Measurements from ENCODE around the gene PRSS50. TPM values are rescaled to one million over a fixed set of nuclear protein-coding genes. Genes with fewer than 3 reads are reported as not detected.

The PRSS50 gene
- total RNA-seq, 1 donor from 2014 or later = 1.6 TPM

- DNase-seq (ENCODE audit: low spot score) = no peak
Measured at GRCh38 chr3:46670000-46670890, 47.4 kb downstream of the PRSS50 start.

- peak; percentile 38 for DNase-seq (ENCODE audit: low spot score)
Measured at GRCh38 chr3:46669191-46669999, 48.3 kb downstream of the PRSS50 start.

DNA sequence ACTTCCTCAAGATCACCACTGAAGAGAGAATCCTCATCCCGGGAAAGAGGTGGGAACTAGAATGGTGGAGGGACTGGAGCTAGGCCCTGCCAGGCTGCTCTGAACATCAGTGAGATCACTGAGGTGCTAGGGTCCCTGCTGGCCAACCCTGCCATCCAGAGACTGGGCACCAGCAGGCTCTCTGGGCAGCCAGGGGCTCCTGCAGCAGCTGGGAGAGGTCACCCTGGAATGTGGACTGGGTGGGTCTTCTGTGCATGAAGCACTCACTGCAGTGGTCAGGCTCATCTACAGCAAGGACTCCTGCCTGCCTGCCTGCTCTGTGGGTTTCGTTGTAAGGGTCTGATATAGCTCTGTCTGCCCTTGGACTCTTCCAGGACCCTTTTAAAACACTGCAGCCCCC is 49.1 kb downstream of the PRSS50 start:
- no peak for DNase-seq (ENCODE audit: low spot score)

- no peak for DNase-seq (ENCODE audit: low spot score)
Measured at GRCh38 chr3:46668116-46668515, 49.6 kb downstream of the PRSS50 start.

- peak; percentile 36 for DNase-seq (ENCODE audit: low spot score)
Measured at GRCh38 chr3:46667657-46668056, 50.0 kb downstream of the PRSS50 start.

DNA sequence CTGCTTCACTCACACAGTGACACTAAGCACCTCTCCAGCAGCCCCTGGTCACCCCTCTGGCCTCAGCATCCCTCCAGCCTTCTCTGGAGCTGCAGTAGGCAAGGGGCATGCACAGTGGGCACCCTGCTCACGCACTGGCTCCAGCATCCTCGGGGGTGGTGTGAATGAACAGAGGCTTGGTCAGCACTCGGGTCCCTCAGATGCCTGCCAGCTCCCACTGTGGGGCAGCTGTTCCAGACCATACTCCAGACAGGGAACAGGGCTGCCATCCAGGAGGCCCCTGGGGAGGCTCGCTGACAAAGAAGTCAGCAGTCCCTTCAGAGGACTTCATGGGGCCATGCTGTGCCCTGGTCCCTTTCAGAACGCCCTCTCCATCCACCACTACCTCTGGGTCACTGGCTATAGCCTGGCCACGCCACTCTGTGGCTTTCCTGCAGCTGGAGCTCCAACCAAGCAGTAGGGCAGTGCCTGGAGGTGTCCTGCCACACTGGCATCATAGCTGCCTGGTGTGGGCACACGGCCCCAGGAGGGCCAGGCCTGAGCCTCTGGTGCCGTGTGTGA is 50.5 kb downstream of the PRSS50 start:
- DNase-seq (ENCODE audit: low spot score) = peak; percentile 38

GRCh38 chr3:46666453-46666845 is 51.2 kb downstream of the PRSS50 start:
- peak; percentile 34 for DNase-seq (ENCODE audit: low spot score)

DNA sequence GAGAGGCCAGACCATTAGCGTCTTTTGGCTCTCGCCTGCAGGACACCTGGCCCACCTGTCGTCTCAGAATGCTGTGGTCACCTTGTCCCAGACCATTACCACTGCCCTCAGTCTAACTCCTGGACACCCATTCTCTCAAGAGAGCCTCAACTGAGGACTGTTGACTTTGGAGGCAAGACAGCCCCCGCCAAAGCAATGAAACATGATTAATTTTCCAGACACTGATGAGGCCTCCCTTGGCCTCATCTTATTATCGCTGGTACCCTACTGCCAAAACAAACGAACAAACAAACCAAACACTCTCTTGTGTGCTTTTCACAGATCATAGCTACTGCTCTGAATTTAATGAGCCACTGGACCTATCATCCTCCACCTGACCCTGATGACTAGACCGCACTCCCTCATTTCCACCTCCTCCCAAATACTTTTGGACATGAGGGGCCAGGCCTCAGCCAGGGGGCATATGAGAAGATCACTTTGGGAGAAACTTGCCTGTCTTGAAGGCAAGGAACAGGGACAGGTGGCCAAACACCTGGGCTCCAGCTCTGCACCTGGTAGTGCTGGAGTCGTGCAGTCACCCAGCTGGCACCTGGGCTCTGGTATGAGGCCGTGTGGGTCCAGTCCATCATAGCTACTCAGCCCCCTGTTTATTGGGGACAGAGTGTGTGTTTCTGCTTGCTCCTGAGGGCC is 51.8 kb downstream of the PRSS50 start:
- DNase-seq (ENCODE audit: low spot score) = peak; percentile 34

DNA sequence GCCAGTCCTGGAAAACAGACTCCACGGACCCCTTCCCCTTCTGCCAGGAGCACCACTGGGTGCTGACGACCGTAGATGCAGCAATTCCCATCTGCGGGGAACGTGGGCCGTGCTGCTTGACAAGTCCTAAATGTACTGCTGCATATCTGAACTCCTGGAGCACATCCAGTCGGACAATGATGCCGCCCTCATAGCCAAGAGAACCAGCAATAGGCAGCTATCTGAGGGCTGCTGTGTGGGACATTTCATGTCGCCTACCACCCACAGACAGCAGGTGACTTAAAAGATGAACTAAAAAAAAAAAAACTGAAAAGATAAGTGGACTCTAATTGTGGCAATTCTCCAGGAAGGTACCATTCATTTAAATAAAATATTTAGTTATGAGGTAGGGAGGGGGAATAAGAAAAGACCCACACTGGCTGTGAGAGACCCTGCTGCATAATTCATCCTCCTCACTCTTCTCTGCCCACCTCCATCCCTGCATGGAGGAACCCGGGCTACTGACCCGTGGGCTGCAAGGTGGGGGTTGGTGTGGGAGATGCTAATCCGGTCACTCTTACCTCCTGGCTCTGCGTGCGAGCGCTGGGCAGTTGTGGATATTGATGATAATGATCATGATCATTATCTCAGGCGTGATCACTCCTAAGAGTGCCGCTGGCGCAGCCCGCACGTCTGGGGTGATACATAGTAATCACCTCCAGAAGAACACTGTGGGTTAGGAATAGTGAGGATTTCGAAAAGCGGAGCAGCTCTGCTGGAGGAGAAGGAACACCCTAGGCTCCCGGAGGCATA is 52.5 kb downstream of the PRSS50 start:
- DNase-seq (ENCODE audit: low spot score) = peak; percentile 34

DNA sequence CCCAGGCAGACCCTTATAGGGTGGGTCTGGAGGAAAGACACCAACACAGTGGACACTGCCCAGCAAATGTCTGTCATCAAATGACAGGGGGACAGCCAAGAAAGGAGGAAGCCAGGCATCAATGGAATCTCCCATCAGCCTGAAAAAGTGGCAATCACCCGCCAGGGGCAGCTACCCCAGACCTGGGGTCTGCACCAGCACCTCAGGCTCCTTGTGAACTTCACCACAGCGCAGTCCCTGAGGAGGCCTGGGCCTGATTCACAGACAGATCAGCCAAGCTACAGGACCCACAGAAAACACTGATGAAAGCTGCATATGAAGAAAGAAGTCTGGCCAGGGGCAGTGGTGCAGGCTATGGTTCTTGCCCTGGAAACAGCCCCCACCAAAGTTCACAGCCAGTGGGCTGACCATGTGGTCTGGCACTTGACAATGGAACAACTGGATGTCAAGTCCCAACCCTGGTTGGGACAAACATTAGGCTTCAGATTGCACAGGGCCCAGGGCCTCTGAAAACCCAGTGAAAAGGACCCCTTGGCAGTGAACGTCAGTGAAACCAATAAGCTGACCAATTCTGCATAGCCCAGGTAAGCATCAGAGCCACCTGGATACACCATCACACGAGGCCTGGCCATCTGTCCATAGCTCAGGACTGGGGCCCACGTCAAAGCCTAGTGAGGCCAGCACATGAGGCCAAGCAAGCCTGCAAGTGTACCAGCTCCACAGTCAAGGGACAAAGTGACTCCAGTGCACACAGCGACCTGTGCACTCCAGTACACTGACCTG is 53.3 kb downstream of the PRSS50 start:
- no peak for DNase-seq (ENCODE audit: low spot score)

GRCh38 chr3:46663591-46664135 is 54.0 kb downstream of the PRSS50 start:
- peak; percentile 41 for DNase-seq (ENCODE audit: low spot score)

- DNase-seq (ENCODE audit: low spot score) = peak; percentile 54
Measured at GRCh38 chr3:46662771-46663551, 54.7 kb downstream of the PRSS50 start.

Other genes with a start within 250 kb of the PRSS50 start
- not detected for gene RTP3, start 219.9 kb downstream of the PRSS50 start, total RNA-seq
- 0.81 TPM for gene LRRC2, start 151.6 kb downstream of the PRSS50 start, total RNA-seq
- not detected for gene FAM240A, start 105.3 kb downstream of the PRSS50 start, total RNA-seq
- gene ALS2CL, start 24.2 kb downstream of the PRSS50 start, total RNA-seq = 64.5 TPM
- gene TMIE, start 16.5 kb downstream of the PRSS50 start, total RNA-seq = 1.0 TPM
- gene MYL3, start 145.6 kb upstream of the PRSS50 start, total RNA-seq = 4.6 TPM
- gene PTH1R, start 159.9 kb upstream of the PRSS50 start, total RNA-seq = 12.9 TPM